ENCODE data around the gene ZCCHC14. TPM values are rescaled to one million over a fixed set of nuclear protein-coding genes. Genes with fewer than 3 reads are reported as not detected.
A peak's percentile ranks its signal among the peaks of the same experiment; 100 is the strongest.

The ZCCHC14 gene
- total and polyA plus RNA-seq, 2 of the 13 experiments (the other 11 are each of a cell fraction or from before 2014, with no cell fraction given): 12.4 to 12.5 TPM

GRCh38 chr16:87389245-87389644 lies 103.6 kb downstream of the ZCCHC14 start (continued):
- TF ChIP-seq ARID5B (CRISPR knock-in tag; IDR thresholded peaks at IDR 0.05) (peak; percentile 46; the same call in 1 of the 2 replicates), RXRB (CRISPR knock-in tag; IDR thresholded peaks at IDR 0.05; ENCODE audit: borderline replicate concordance) (peak; percentile 50; the same call in 1 of the 2 replicates), ZNF740 (CRISPR knock-in tag; IDR thresholded peaks at IDR 0.05) (no peak), BHLHE40 (IDR thresholded peaks at IDR 0.05; ENCODE audit: low read length) (peak; percentile 21; the same call in 1 of the 2 replicates), SPEN (CRISPR knock-in tag; IDR thresholded peaks at IDR 0.05; ENCODE audit: low read depth) (peak; percentile 30; the same call in 1 of the 2 replicates), ZBTB37 (CRISPR knock-in tag; IDR thresholded peaks at IDR 0.05) (peak; percentile 91), REXO4 (CRISPR knock-in tag; IDR thresholded peaks at IDR 0.05; ENCODE audit: borderline replicate concordance) (no peak), ONECUT2 (CRISPR knock-in tag; IDR thresholded peaks at IDR 0.05) (peak; percentile 97), KAT7 (CRISPR knock-in tag; IDR thresholded peaks at IDR 0.05; ENCODE audit: borderline replicate concordance) (0 out of 2 replicates have a peak, but pooled peaks have one; percentile 4), LCORL (IDR thresholded peaks at IDR 0.05) (no peak), LCORL (CRISPR knock-in tag; IDR thresholded peaks at IDR 0.05) (no peak), NFE2 (CRISPR knock-in tag; IDR thresholded peaks at IDR 0.05) (no peak), TIGD3 (CRISPR knock-in tag; IDR thresholded peaks at IDR 0.05; ENCODE audit: borderline replicate concordance) (no peak), ZNF292 (CRISPR knock-in tag; IDR thresholded peaks at IDR 0.05; ENCODE audit: borderline replicate concordance, low read depth) (no peak), ZBTB21 (CRISPR knock-in tag; IDR thresholded peaks at IDR 0.05) (0 out of 2 replicates have a peak, but pooled peaks have one; percentile 34), DZIP1 (CRISPR knock-in tag; IDR thresholded peaks at IDR 0.05) (no peak), FOXA3 (CRISPR knock-in tag; IDR thresholded peaks at IDR 0.05) (peak; percentile 8; the same call in 1 of the 2 replicates), SAP130 (CRISPR knock-in tag; IDR thresholded peaks at IDR 0.05; ENCODE audit: low read depth) (peak; percentile 50), TBL1XR1 (IDR thresholded peaks at IDR 0.05; ENCODE audit: borderline replicate concordance, low read length, partially characterized antibody) (peak; percentile 34), THYN1 (CRISPR knock-in tag; IDR thresholded peaks at IDR 0.05; ENCODE audit: borderline replicate concordance, low read depth) (no peak), YEATS2 (CRISPR knock-in tag; IDR thresholded peaks at IDR 0.05; ENCODE audit: borderline replicate concordance) (no peak), GATAD2A (CRISPR knock-in tag; IDR thresholded peaks at IDR 0.05) (peak; percentile 56)

Measured in HepG2 (cell line).